ENCODE data around the gene SAMD4B.

The SAMD4B gene

GRCh38 chr19:39427707-39428106, 85.5 kb downstream of the SAMD4B start:
- TF ChIP-seq CTCF (IDR thresholded peaks at IDR 0.05; ENCODE audit: low read length, missing control alignments): no peak
- H3K4me3 ChIP-seq (replicated peaks; ENCODE audit: low read depth, low read length): no peak overlapping the region
- DNase-seq (ENCODE audit: low read depth): no peak

GRCh38 chr19:39428283-39429112, 86.3 kb downstream of the SAMD4B start:
- DNase-seq (ENCODE audit: low read depth): peak; percentile 94
- TF ChIP-seq CTCF (IDR thresholded peaks at IDR 0.05; ENCODE audit: low read length, missing control alignments): no peak
- no peak overlapping the region for H3K4me3 ChIP-seq (replicated peaks; ENCODE audit: low read depth, low read length)

GRCh38 chr19:39430675-39431593, 88.7 kb downstream of the SAMD4B start:
- peak overlapping the region; percentile 21 for H3K4me3 ChIP-seq (replicated peaks; ENCODE audit: low read depth, low read length)
- no peak for TF ChIP-seq CTCF (IDR thresholded peaks at IDR 0.05; ENCODE audit: low read length, missing control alignments)
- peak; percentile 99 for DNase-seq (ENCODE audit: low read depth)

- H3K4me3 ChIP-seq (replicated peaks; ENCODE audit: low read depth, low read length): no peak overlapping the region
- DNase-seq (ENCODE audit: low read depth): no peak
- no peak for TF ChIP-seq CTCF (IDR thresholded peaks at IDR 0.05; ENCODE audit: low read length, missing control alignments)
These were observed 90.4 kb downstream of the SAMD4B start for GRCh38 chr19:39432677-39433025.

DNA sequence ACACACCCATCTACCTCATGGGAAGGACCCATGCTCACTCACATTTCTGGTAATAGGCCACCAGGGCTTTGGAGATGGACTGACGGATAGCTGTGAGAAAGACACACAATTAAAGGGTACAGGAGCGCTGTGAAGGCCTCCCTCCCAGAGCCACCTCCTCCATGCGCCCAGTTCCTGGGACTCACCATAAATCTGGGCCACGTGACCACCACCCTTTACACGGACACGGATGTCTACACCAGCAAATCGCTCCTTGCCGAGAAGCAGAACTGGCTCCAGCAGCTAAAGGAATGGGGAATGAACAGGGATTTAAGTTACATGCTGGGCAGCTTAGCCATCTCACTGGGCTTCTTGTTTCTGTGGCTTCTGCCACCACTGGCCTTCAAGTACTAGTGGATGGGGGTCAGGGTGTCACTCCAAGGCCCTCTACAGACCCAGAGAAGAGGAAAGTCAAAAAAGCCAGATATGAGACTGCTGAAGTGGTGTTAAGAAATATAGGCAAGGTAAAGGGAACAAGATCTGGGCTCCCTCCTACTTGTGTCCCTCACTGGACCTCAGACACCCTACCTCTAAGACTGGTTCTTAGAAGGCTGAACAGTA, 91.4 kb downstream of the SAMD4B start:
- no peak overlapping the region for H3K4me3 ChIP-seq (replicated peaks; ENCODE audit: low read depth, low read length)
- no peak for TF ChIP-seq CTCF (IDR thresholded peaks at IDR 0.05; ENCODE audit: low read length, missing control alignments)
- DNase-seq (ENCODE audit: low read depth): no peak

GRCh38 chr19:39434123-39435076, 92.2 kb downstream of the SAMD4B start:
- no peak for DNase-seq (ENCODE audit: low read depth)
- peak overlapping the region; percentile 94 for H3K4me3 ChIP-seq (replicated peaks; ENCODE audit: low read depth, low read length)
- no peak for TF ChIP-seq CTCF (IDR thresholded peaks at IDR 0.05; ENCODE audit: low read length, missing control alignments)
